ENCODE data around the gene CD28.
"Not testable (repeated sequence)": the region's sequence is repeated elsewhere in the genome, so short reads cannot be mapped to it uniquely, and the experiment has no call there.

Gene CD28

DNA sequence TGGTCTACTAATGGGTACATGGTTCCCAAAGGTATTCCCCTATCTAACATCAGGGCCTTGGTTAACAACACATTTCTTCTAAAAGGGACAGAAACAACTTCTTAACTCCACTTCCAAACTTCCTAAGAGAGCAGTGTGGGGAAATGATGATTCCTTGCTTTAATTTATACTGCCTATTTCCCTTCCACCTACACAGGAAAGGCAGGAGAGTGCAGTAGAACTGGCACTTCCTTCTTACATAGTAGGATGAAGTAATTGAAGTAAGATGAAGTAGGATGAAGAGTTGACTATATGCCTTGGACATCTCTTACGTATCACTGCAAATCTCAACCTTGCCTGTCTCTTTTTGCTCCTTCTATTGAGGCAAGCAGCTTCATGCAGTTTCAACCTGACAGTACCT, 54.7 kb downstream of the CD28 start:
- no peak overlapping the region for H3K4me3 ChIP-seq (ENCODE audit: insufficient read depth, low read depth, low read length)
- no peaks in the 10 kb centered on the region for H3K27me3 ChIP-seq (ENCODE audit: control insufficient read depth, insufficient read depth, low read length, poor library complexity, severe bottlenecking)
- no peaks in the 10 kb centered on the region for H3K36me3 ChIP-seq (ENCODE audit: control insufficient read depth, insufficient read depth, low read length)
- 92 to 95% methylated on average over 1 of the region's 1 CpG for WGBS, 2 experiments
- H3K4me1 ChIP-seq (ENCODE audit: control insufficient read depth, insufficient read depth, low read length), result no peaks in the 10 kb centered on the region
- no peak overlapping the region for H3K27ac ChIP-seq (ENCODE audit: insufficient read depth, low read depth, low read length, poor library complexity, severe bottlenecking)
- no peaks in the 10 kb centered on the region for H3K9me3 ChIP-seq (ENCODE audit: control insufficient read depth, low read length)

- Histone ChIP-seq H3K36me3 (ENCODE audit: control insufficient read depth, insufficient read depth, low read length) (no peaks in the 10 kb centered on the region), H3K27me3 (ENCODE audit: control insufficient read depth, insufficient read depth, low read length, poor library complexity, severe bottlenecking) (no peaks in the 10 kb centered on the region), H3K4me1 (ENCODE audit: control insufficient read depth, insufficient read depth, low read length) (no peaks in the 10 kb centered on the region), H3K4me3 (ENCODE audit: insufficient read depth, low read depth, low read length) (no peak overlapping the region), H3K27ac (ENCODE audit: insufficient read depth, low read depth, low read length, poor library complexity, severe bottlenecking) (no peak overlapping the region), H3K9me3 (ENCODE audit: control insufficient read depth, low read length) (no peaks in the 10 kb centered on the region)
- 78% methylated on average over 1 of the region's 1 CpG; no CpG with 5 or more reads in 1 of the 2 experiments for WGBS, 2 experiments
These were observed 57.0 kb downstream of the CD28 start for GRCh38 chr2:203763241-203763937.

DNA sequence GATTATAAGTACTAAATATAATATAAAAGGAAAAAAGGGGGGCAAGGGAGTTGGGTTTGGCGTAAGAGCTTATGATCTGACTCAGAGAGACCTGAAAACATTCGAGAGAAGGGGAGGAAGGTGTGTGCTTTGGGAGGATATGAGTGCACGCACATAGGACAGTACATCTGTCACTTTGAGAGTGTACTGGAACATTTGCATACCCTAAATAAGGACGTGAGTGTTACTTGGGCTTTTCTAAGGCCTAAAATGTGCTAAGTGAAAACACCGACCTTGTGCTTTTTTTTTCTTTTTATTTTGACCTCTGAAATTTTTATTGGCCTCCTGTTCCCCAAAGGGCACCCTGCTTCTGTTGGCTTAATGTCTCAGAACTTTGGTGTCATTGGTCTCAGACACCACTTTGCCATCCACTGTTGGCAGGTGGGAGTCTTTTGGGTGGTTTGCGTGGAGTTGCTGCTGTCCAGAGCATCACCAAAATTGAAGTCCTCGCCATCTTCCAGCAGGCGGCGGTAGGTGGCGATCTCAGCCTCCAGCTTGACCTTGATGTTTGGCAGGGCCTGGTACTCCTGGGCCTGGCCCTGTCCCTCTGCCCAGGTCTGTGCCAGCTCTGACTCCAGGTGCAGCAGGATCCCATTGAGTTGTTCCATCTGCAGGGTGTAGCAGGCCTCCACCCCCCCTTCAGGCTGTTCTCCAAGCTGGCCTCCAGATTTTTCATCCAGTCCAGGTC, 57.7 kb downstream of the CD28 start:
- no peaks in the 10 kb centered on the region for H3K36me3 ChIP-seq (ENCODE audit: control insufficient read depth, insufficient read depth, low read length)
- no peak overlapping the region for H3K4me3 ChIP-seq (ENCODE audit: insufficient read depth, low read depth, low read length)
- no peaks in the 10 kb centered on the region for H3K4me1 ChIP-seq (ENCODE audit: control insufficient read depth, insufficient read depth, low read length)
- H3K9me3 ChIP-seq (ENCODE audit: control insufficient read depth, low read length), result no peaks in the 10 kb centered on the region
- H3K27ac ChIP-seq (ENCODE audit: insufficient read depth, low read depth, low read length, poor library complexity, severe bottlenecking), result no peak overlapping the region
- H3K27me3 ChIP-seq (ENCODE audit: control insufficient read depth, insufficient read depth, low read length, poor library complexity, severe bottlenecking), result no peaks in the 10 kb centered on the region
- 81 to 85% methylated on average over 10 of the region's 10 CpGs for WGBS, 2 experiments

DNA sequence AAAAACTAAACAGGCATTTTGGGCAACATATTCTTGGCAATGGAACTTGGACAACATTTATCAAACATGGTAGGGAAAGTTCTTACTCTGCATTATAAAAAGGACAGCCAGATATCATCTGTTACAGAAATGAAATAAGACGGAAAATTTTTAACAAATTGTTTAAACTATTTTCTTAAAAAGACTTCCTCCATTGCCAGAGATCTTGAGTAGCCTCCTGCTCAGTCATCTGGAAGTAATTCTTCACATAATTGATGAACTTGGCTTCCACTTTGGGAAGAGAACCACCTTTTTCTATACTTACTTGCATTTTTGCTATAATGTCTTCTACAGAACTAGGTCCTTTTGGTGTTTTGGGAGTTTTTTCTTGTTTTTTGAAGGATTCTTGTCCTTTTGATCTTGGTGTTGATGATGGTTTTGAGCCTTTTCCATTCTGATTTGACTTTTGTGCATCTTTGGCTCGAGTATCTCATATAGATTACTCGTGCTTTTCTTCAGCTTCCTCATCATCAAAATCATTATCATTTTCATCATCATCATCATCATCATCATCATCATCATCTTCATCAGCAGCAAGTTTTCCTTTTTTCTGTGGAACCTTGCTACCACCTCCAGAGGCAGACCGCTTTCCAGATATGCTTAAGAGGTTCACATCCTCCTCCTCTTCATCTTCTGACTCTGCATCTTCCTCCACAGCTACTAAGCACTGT, 66.2 kb downstream of the CD28 start:
- no peaks in the 10 kb centered on the region for H3K36me3 ChIP-seq (ENCODE audit: control insufficient read depth, insufficient read depth, low read length)
- H3K27me3 ChIP-seq (ENCODE audit: control insufficient read depth, insufficient read depth, low read length, poor library complexity, severe bottlenecking), result no peaks in the 10 kb centered on the region
- no peaks in the 10 kb centered on the region for H3K9me3 ChIP-seq (ENCODE audit: control insufficient read depth, low read length)
- no peak overlapping the region for H3K4me3 ChIP-seq (ENCODE audit: insufficient read depth, low read depth, low read length)
- 95 to 97% methylated on average over 4 of the region's 4 CpGs for WGBS, 2 experiments
- no peak overlapping the region for H3K27ac ChIP-seq (ENCODE audit: insufficient read depth, low read depth, low read length, poor library complexity, severe bottlenecking)
- no peaks in the 10 kb centered on the region for H3K4me1 ChIP-seq (ENCODE audit: control insufficient read depth, insufficient read depth, low read length)

DNA sequence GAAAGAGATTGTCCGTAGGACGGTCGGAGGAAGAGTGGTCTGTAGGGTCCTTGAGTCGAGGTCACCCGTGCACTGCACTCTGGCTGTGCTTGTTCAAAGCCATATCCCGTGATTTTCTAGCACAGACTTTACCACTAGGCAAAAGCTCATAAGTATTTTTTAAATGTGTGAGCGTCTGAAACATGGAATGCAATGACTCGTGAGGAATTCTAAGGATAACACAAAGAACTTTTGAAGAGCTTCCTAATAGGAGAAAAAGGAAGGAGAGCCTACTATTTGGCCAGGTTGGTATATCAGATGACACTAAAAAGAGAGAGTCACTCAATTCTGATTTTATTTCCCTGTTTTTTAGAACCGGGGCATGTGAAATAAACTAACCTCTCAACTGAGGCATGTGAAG, 68.3 kb downstream of the CD28 start:
- 84 to 85% methylated on average over 9 of the region's 9 CpGs for WGBS, 2 experiments
- Histone ChIP-seq H3K36me3 (ENCODE audit: control insufficient read depth, insufficient read depth, low read length) (no peaks in the 10 kb centered on the region), H3K9me3 (ENCODE audit: control insufficient read depth, low read length) (no peaks in the 10 kb centered on the region), H3K4me1 (ENCODE audit: control insufficient read depth, insufficient read depth, low read length) (no peaks in the 10 kb centered on the region), H3K27ac (ENCODE audit: insufficient read depth, low read depth, low read length, poor library complexity, severe bottlenecking) (no peak overlapping the region), H3K4me3 (ENCODE audit: insufficient read depth, low read depth, low read length) (no peak overlapping the region), H3K27me3 (ENCODE audit: control insufficient read depth, insufficient read depth, low read length, poor library complexity, severe bottlenecking) (no peaks in the 10 kb centered on the region)

DNA sequence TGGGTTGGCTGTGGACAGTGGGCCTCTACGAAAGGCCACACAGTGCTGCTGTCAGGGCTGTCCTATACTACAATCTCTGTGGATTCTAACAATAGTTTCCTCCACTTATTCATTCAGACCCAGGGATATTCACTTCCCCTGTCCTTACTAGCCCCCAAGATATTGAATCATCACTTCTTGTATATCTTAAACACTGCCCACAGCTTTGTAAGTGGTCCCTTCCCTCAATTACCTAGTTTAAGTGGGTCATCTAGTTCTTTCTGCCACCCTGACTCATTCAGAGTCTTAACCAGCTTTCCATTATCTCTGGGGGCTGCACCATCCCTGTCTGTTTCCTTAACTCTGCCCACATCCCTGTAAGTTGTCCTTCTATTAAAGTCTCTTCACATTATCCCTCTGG, 69.2 kb downstream of the CD28 start:
- no peaks in the 10 kb centered on the region for H3K36me3 ChIP-seq (ENCODE audit: control insufficient read depth, insufficient read depth, low read length)
- WGBS, 2 experiments, result 91 to 100% methylated on average over 1 of the region's 1 CpG
- H3K27ac ChIP-seq (ENCODE audit: insufficient read depth, low read depth, low read length, poor library complexity, severe bottlenecking), result no peak overlapping the region

DNA sequence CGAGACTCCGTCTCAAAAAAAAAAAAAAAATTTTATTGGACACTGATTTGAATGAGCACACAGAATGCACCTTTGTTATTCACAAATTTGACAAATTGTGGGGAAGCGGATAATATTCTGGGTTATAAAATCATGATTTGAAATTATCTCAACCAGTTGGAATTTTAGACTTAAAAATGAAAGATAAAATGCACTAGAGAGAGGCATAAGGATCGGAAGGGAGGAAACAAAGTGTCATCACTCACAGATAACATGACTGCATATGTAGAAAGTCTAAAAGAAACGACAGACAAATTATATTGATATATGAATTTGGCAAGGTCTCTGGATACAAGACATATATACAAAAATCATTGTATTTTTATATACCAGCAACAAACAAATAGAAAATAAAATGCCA, 70.6 kb downstream of the CD28 start:
- WGBS, 2 experiments, result 96 to 100% methylated on average over 3 to 4 of the region's 5 CpGs
- Histone ChIP-seq H3K9me3 (ENCODE audit: control insufficient read depth, low read length) (no peaks in the 10 kb centered on the region), H3K36me3 (ENCODE audit: control insufficient read depth, insufficient read depth, low read length) (no peaks in the 10 kb centered on the region), H3K27ac (ENCODE audit: insufficient read depth, low read depth, low read length, poor library complexity, severe bottlenecking) (no peak overlapping the region), H3K4me3 (ENCODE audit: insufficient read depth, low read depth, low read length) (no peak overlapping the region), H3K4me1 (ENCODE audit: control insufficient read depth, insufficient read depth, low read length) (no peaks in the 10 kb centered on the region), H3K27me3 (ENCODE audit: control insufficient read depth, insufficient read depth, low read length, poor library complexity, severe bottlenecking) (no peaks in the 10 kb centered on the region)

More for the DNA sequence above, 69.2 kb downstream of the CD28 start:
- H3K4me3 ChIP-seq (ENCODE audit: insufficient read depth, low read depth, low read length), result no peak overlapping the region
- no peaks in the 10 kb centered on the region for H3K9me3 ChIP-seq (ENCODE audit: control insufficient read depth, low read length)
- H3K27me3 ChIP-seq (ENCODE audit: control insufficient read depth, insufficient read depth, low read length, poor library complexity, severe bottlenecking), result no peaks in the 10 kb centered on the region
- no peaks in the 10 kb centered on the region for H3K4me1 ChIP-seq (ENCODE audit: control insufficient read depth, insufficient read depth, low read length)

GRCh38 chr2:203779477-203780073, 73.1 kb downstream of the CD28 start:
- H3K27me3 ChIP-seq (ENCODE audit: control insufficient read depth, insufficient read depth, low read length, poor library complexity, severe bottlenecking); H3K9me3 ChIP-seq (ENCODE audit: control insufficient read depth, low read length); H3K4me3 ChIP-seq (ENCODE audit: insufficient read depth, low read depth, low read length); H3K4me1 ChIP-seq (ENCODE audit: control insufficient read depth, insufficient read depth, low read length); H3K27ac ChIP-seq (ENCODE audit: insufficient read depth, low read depth, low read length, poor library complexity, severe bottlenecking); H3K36me3 ChIP-seq (ENCODE audit: control insufficient read depth, insufficient read depth, low read length): not testable (repeated sequence)
- 93 to 97% methylated on average over 4 of the region's 4 CpGs for WGBS, 2 experiments

- Histone ChIP-seq H3K4me3 (ENCODE audit: insufficient read depth, low read depth, low read length) (no peak overlapping the region), H3K36me3 (ENCODE audit: control insufficient read depth, insufficient read depth, low read length) (no peaks in the 10 kb centered on the region), H3K27ac (ENCODE audit: insufficient read depth, low read depth, low read length, poor library complexity, severe bottlenecking) (no peak overlapping the region), H3K9me3 (ENCODE audit: control insufficient read depth, low read length) (no peaks in the 10 kb centered on the region), H3K27me3 (ENCODE audit: control insufficient read depth, insufficient read depth, low read length, poor library complexity, severe bottlenecking) (no peaks in the 10 kb centered on the region), H3K4me1 (ENCODE audit: control insufficient read depth, insufficient read depth, low read length) (no peaks in the 10 kb centered on the region)
These were observed 73.8 kb downstream of the CD28 start for GRCh38 chr2:203780231-203780630.

GRCh38 chr2:203781151-203781550, 74.7 kb downstream of the CD28 start:
- Histone ChIP-seq H3K27ac (ENCODE audit: insufficient read depth, low read depth, low read length, poor library complexity, severe bottlenecking) (no peak overlapping the region), H3K4me3 (ENCODE audit: insufficient read depth, low read depth, low read length) (no peak overlapping the region), H3K27me3 (ENCODE audit: control insufficient read depth, insufficient read depth, low read length, poor library complexity, severe bottlenecking) (no peaks in the 10 kb centered on the region), H3K36me3 (ENCODE audit: control insufficient read depth, insufficient read depth, low read length) (no peaks in the 10 kb centered on the region), H3K9me3 (ENCODE audit: control insufficient read depth, low read length) (no peaks in the 10 kb centered on the region), H3K4me1 (ENCODE audit: control insufficient read depth, insufficient read depth, low read length) (no peaks in the 10 kb centered on the region)
- WGBS, 2 experiments, result 94 to 95% methylated on average over 2 of the region's 2 CpGs

Data from ectodermal cell (in vitro differentiated cells).